GM12872 (cell line): ENCODE data around the gene PEX14.

Experiments used
- TF ChIP-seq, protein P1 (sequence below): IDR thresholded peaks from 3 replicates; pipeline ENCODE4 v1.5.1; 2011; ENCODE audit warnings: low read depth, mild to moderate bottlenecking, low read length, moderate library complexity; ENCODE audit not compliant: insufficient read depth

Gene PEX14

DNA sequence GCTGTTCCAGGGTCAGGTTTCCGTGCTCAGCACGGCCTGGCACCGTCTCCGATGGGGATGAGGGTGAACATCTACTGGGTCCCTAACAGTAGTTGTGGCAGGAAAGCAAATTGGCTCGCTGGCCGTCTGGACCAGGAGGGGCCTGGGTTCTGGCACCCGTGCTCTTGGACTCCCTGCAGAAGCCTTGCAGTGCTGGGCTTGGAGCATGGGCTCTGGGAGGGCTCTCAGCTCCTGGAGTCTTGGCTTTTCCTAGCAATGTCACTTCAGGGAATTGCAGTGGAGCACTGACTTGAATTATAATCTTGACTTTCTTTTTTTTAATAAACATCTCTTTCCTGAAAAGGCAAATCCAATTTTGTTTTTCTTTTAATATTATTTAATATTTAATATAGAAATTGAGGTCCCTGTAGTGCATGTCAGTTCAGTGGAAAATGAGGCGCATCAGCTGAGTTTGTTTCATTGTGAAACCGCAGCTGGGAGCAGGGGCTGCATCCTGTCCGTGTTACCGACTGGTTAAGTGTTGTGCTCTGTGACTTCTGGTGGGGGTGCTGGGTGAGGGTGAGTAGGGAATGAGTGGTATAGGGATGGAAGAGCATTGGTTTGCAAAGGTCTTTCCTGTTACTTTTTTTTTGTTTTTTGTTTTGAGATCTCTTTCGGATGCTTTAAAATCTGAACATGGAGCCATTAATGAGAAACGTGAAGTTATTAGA, 64.1 kb downstream of the PEX14 start:
- TF ChIP-seq, protein P1, sequence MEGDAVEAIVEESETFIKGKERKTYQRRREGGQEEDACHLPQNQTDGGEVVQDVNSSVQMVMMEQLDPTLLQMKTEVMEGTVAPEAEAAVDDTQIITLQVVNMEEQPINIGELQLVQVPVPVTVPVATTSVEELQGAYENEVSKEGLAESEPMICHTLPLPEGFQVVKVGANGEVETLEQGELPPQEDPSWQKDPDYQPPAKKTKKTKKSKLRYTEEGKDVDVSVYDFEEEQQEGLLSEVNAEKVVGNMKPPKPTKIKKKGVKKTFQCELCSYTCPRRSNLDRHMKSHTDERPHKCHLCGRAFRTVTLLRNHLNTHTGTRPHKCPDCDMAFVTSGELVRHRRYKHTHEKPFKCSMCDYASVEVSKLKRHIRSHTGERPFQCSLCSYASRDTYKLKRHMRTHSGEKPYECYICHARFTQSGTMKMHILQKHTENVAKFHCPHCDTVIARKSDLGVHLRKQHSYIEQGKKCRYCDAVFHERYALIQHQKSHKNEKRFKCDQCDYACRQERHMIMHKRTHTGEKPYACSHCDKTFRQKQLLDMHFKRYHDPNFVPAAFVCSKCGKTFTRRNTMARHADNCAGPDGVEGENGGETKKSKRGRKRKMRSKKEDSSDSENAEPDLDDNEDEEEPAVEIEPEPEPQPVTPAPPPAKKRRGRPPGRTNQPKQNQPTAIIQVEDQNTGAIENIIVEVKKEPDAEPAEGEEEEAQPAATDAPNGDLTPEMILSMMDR: no peak

DNA sequence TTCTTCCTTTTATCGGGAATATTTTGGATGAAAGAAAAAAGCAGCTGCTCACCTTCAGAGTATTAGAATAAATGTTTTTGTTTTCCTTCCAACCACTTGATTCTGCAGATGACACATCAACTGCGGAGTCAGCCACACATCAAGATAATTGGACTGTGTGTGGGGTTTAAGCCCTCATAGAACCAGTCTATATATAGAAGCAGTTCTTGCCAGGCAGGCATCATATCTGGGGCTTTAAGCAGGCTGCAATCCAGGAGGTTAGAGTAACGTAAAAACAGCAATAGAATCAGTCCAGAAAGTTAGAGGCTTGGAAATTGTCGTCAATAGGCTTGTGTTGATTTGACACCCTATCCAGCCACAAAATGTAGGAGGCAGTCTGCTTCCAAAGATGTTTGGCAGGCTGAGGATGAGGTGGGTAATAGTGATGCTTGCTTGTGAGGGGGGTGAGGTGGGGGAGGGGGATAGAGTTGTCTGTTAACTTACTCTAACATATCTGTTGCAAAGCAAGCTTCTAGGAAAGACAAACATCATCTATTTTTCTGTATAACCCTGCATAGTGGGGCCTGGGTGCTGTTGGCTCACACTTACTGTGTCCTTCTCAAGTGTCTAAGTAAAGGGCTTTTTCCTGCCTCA, 64.8 kb downstream of the PEX14 start:
- TF ChIP-seq, protein P1: no peak

DNA sequence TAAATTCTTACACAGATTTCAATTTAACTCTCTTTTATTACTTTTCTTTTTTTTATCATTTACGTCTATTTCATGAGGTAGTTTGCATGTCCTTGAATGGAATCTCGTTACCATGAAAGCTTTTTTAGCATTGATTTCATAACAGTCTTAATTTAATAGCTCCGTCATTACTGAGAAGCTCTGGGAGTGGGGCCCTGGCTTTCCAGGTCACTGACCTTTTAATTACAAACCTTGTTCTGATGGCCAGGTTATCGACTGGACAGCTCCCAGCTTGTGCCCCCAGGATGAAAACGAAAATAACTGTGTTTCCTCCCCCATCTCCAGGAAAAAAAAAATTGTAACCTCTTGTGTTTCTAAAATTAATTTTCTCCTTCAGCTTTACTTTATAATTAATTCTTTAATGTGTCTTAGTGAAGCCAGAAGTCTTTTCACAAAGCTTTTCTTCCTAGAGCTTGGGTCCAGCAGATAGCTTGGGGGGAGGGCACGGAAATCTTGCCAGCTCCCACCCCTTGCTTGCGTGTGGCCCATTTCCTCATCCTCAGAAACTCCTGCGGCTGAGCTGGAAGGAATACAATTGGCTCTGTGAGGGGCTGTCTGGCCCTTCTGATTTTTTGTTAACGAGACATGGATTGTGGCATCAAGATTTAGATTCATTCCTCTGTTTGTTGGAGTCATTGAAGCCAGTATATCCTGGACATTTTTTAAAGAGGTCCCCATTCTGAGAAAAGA, 65.7 kb downstream of the PEX14 start:
- TF ChIP-seq, protein P1: no peak

DNA sequence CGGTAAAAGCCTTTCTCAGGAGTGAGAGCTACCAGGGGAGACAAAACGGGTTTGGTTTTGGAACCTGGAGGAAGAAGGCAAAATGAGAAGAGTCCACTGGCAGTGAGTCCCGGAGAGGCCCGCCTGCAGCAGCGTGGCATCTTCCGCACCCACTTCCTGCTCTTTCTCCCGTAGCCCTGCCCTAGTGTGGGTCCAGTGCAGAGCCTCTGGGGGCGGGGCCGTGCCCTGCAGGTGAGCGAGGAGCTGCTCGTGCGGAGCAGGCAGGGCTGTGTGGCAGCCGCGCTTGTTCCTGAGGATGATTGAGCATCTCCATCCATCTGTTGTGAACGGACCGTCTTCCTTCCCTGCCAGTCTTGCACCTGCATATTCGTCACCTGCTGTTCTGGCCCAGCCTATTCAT, 66.5 kb downstream of the PEX14 start:
- TF ChIP-seq, protein P1: no peak

DNA sequence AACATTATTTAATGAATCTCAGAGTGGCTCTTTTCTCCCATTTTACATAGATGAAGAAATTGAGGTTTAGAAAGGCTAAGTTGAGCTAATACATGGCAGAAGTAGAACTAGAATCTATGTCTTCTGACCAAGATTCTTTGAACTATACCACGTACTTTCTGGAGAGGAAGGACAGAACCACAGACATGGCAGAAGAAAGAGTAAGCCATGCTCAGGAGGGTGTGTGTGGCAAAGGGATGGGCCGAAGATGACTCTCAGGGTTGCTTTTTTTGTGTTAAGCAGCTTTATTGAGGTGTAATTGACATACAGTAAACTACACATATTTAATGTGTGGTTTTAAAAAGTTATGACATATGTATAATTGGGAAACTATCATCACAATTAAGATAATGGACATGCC, 69.5 kb downstream of the PEX14 start:
- TF ChIP-seq, protein P1: no peak

DNA sequence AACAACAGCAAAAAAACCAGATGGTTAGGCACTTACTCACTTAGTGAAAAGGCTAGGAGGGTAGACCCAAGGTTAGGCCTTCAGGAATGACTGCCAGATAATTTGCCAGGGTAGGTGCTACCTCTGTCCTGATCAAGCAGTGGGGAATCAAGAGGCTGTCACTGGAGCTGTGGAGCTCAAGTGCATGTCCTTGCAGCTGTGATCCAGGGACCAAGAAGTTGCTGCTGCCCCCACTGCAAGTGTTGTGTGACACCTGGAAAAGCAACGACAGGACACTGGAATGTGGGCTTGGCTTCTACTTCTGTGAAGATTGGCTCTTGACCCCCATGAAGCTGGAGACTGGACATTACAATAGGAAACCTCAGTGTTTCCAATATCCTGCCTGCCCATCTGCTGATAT, 72.1 kb downstream of the PEX14 start:
- TF ChIP-seq, protein P1: no peak

DNA sequence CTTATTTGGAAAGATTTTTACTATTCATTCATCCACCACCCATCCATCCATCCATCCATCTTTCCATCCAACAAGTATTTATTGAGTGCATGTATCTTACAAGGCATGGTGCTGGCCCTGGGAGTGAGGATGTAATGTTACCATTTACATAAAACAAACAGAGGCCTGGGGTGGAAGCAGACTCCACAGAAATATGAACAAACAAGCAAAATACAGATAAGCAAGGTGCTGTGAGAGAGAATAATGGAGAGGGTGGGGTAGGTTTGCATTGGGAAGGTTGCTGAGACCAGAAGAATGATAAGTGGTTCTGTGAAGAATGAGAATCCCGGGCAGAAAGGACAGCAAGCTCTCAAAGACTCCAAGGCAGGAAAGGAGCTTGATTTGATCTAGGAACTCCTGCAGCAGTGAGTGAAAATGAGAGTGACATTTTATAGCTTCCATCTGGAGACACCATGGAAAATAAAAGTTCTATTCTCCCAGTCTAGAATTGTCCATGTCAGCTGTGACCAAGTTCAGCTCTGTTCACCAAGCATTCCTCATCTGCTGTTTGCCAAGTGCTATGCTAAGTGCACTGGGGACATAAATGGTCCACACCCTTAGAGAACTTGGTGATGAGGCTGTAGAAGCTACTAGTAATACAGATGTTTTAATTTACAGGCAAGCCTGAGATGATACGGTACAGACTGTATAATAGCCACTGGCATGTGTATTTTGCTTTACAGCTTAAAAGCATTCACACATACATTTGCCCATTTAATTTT, 75.3 kb downstream of the PEX14 start:
- TF ChIP-seq, protein P1: no peak
